IPS-NIHi11 (cell line): Measurements from ENCODE around the gene FGA.

ENCODE experiments used
- DNase-seq: peaks from one replicate; pipeline ENCODE4 v3.0.0; 2012; ENCODE audit warnings: mixed read lengths, low spot score

The FGA gene

GRCh38 chr4:154590329-154591006 is at the start of gene FGA:
TSS of gene FGA (minus strand) at chr4:154590742. CDS start at chr4:154590687, 55 bp downstream.
- no peak for DNase-seq

- no peak for DNase-seq
Measured at GRCh38 chr4:154634058-154634457, 43.5 kb upstream of the FGA start.

- DNase-seq: no peak
Measured at GRCh38 chr4:154631828-154632227, 41.3 kb upstream of the FGA start.

GRCh38 chr4:154630324-154630723 is 39.8 kb upstream of the FGA start:
- no peak for DNase-seq

DNA sequence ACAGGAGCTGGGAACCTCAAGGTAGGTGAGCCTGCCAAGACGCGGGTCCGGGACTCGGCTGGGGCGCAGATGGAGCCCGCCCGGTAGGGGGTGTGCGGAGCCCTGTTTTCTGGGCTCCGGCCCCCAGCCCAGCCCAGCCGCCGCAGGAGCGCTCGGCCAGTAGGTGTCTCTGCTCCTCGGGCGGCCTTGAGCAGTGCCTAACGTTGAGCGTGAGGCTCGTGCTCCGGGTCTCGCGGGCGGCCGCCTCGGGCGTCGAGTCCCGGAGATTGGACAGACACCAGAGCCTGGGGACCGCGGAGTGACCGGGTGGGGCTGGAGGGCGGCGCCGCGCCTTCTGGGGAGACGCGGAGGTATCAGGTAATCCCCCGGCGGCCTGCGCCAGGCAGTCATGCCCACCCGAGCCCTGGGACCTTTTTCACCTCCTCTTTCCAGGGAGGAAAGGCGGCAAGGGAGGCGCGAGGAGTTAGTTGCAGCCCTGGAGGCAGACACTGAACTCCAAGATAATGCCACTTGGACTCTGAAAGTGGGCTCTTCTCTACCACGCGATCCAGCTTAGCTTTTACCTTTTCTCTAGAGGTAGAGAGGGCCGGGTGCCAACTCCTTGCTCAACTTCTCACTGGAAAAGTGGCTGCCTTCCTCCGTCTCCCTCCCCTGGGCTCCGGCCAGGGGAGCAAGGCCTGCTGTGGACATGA is 36.4 kb upstream of the FGA start:
- DNase-seq: peak; percentile 78

GRCh38 chr4:154625971-154626370 is 35.4 kb upstream of the FGA start:
- DNase-seq: no peak

DNA sequence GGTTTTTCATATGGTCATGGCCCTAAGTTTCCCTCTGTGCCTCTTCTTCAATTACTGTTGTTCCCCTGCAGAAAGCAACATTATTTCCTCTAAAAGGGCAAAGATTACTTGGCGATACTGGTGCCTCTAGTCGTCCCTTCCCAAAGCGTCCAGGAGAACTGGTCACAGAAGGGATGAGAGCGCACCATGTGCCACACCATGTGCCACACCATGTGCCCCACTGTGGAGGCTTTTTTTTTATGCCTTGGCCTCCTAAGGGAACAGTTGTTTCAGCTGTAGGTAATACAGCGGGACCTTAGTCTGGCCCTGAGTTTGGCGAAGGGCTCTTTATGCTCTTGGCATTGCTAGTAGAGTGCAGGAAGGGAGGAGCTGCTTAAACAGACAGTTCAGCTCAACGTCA is 33.5 kb upstream of the FGA start:
- no peak for DNase-seq

DNA sequence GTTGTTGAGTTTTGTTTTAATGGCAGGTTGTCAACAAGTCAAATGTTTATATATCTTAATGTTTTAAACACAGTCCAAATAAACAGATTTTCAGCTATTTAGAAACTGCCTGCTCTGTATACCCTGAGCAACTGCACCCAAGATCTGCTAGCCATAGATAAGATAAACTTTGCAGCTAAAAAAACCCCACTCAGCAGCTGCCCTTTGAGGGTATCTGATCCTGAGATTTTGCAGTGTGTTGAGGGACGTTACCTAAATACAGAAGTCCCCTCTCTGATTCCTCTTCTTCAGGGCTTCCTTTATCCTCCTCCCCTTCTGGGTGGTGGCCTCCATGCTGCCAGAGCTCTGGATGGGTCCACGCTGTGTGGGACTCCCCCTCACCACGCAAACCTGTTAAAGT is 32.9 kb upstream of the FGA start:
- no peak for DNase-seq

DNA sequence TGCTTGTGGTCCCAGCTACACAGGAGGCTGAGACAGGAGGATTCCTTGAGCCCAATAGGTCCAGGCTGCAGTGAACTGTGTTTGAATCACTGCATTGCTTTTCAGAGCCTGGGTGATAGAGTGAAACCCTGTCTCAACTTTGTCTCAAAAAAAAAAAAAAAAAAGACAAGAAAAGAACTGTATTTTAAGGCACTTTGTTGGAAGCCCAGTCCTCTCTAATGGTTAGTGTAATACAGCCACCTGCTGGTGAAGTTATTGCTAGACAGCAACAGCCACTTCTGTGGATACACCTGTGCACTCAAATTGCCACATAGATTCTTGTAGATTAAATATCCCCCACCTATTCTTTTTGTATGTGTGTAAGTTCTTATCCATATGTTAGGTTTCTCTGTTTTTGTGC is 32.1 kb upstream of the FGA start:
- peak; percentile 63 for DNase-seq

GRCh38 chr4:154620111-154620510 is 29.6 kb upstream of the FGA start:
- no peak for DNase-seq

- DNase-seq: peak; percentile 64
Measured at GRCh38 chr4:154618708-154619315, 28.3 kb upstream of the FGA start.

DNA sequence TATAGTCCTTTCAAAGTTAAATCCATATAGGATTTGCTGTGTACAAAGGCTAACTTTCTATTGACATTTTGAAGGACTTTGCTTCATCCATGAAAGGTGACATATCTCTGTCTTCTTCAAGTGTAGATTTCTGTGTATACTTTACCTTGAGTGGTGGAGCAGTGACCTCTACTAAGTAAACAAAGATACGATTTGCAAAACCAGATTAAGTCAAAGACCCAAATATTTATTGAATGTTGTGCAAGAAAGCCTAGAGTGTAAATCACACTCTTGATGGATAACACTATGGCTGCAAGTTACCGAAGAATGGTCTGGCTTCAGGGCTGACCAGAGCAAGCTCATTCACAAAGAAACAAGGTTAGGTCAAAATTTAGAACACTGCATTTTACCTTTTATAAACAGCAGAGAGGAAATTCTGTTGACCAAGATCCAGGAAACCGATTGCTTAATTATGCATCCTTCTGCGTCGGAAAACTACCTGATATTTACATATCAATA is 27.3 kb upstream of the FGA start:
- no peak for DNase-seq

DNA sequence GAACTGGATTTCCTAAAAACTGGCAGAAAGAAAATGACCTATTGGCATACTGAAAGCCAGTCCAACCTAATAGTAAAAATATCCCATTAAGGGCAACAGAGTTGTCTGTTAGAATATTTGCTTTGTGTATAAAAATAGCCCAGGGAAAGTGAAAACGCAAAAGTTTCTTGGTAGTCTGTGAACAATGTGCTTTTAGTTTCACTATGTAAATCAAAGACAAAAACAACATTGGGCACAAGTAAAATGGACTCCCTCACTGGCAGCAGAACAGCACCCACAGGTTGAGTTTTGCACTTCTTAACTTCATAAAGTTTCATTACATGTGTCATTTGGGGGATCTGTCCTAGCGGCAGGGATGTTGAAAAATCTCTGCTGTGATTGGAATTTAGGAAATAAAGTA is 26.2 kb upstream of the FGA start:
- DNase-seq: no peak

DNA sequence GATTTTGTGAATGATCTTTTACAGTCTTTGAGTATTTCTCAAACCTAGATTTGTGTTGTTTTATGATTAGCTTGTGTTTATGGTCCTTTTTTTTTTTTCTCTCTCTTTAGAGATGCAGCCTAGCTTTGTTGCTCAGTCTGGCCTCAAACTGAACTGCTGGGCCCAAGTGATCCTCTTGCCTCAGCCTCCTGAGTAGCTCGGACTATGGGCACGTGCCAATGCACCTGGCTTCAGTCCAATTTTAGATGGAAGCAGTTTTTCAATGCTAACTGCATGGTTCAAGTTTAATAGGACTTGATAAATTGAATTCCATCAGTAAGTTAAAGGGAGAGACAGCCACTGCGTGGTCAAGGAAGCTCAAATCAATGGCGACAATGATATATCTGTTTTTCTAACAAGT is 25.7 kb upstream of the FGA start:
- DNase-seq: no peak

DNA sequence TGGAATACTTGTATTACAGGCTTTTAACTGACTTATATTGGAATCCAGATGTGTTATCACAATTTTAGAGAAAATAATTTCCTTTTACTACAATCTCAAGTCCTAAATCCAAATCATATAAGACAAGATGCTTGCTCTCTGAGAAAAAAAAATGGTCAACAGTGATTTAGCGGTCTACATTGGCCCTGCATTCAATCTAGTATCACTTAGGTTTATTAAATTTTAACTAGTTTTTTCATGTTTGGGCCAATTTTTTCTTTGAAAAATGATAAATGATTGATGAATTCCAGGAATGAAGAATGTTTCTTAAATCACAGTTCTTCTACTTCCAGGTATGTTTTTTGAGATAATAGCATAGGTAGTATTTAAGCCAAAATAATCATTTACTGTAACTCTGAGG is 24.7 kb upstream of the FGA start:
- DNase-seq: no peak

GRCh38 chr4:154614306-154614705 is 23.8 kb upstream of the FGA start:
- DNase-seq: no peak

- no peak for DNase-seq
Measured at GRCh38 chr4:154612472-154613414, 22.2 kb upstream of the FGA start, which contains the start of gene FGG. TSS of gene FGG (minus strand) at chr4:154612656. CDS start at chr4:154612609, 47 bp downstream.

GRCh38 chr4:154611833-154612232 is 21.3 kb upstream of the FGA start:
- no peak for DNase-seq

- DNase-seq: no peak
Measured at GRCh38 chr4:154610582-154610981, 20.0 kb upstream of the FGA start.

DNA sequence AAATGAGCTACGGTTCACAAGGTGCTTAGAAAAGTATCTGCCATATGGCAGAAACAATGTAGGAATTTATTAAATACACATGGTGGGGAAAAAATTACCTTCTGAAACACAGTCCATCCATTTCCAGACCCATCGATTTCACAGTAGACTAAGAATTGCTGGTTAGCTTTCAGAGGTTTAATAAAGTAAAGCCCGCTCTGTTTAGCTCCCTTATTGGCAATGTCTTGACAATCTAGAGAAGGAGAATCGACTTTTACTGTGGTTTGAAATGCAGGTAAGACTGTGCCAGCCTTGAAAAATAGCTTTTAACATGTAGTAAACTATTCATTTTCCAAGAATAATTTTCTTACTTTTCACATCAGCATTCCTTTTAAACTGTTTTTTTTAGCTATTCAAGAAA is 19.0 kb upstream of the FGA start:
- DNase-seq: no peak

DNA sequence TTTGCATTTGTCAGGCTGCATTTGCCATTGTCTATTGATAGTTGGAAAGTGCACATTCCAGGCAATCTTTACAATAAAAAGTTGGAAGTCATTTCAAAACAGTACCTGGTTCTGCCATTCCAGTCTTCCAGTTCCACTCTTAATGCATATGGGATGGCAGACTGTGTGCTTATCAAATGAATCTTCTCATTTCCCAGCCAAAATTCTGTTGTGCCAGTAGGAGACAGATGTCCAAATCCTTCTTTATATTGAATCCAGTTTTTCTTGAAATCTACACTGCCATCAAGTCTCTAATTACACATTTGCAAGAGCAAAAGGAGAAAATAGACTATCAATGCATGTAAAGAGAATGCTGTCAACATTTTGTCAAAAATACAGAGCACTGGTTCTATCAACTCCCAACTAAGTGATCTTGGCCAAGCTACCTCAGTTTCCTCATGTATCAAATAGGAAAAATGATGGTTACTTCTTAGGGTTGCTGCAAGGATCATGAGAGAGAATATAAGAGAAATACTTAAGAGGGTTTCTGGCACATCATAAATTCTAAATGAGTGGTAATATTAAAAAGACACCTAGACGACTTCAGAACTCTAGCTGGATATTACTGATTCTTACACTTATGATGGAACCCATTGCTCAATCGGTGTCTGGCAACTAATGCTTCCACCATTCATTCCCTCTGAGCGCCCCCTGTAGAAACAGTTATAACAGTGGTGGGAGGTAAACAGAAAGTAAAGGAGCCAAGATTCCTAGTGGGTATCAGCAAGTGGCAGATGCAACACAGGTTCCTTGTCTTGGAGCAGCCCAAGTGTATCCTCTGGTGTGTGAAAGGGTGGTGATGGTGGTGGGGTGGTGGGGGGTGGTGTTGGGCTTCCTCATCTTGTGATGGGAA is 18.1 kb upstream of the FGA start:
- DNase-seq: no peak
